D721Med (cell line): Measurements from ENCODE around the gene TMC3.

Experiments used
- DNase-seq: peaks from one replicate; pipeline ENCODE4 v3.0.0; 2011; ENCODE audit warnings: low spot score; ENCODE audit not compliant: insufficient read length
- FAIRE-seq: peaks from 2 replicates; lab custom pipeline; 2011; peaks lifted over from hg19 to GRCh38; lab: Jason Lieb, UNC
- TF ChIP-seq, protein P1 (sequence below): IDR thresholded peaks from 2 replicates; pipeline ENCODE4 v1.5.1; 2012; ENCODE audit warnings: mild to moderate bottlenecking, control low read depth; ENCODE audit not compliant: insufficient read depth; ENCODE audit errors: missing control alignments

The TMC3 gene

DNA sequence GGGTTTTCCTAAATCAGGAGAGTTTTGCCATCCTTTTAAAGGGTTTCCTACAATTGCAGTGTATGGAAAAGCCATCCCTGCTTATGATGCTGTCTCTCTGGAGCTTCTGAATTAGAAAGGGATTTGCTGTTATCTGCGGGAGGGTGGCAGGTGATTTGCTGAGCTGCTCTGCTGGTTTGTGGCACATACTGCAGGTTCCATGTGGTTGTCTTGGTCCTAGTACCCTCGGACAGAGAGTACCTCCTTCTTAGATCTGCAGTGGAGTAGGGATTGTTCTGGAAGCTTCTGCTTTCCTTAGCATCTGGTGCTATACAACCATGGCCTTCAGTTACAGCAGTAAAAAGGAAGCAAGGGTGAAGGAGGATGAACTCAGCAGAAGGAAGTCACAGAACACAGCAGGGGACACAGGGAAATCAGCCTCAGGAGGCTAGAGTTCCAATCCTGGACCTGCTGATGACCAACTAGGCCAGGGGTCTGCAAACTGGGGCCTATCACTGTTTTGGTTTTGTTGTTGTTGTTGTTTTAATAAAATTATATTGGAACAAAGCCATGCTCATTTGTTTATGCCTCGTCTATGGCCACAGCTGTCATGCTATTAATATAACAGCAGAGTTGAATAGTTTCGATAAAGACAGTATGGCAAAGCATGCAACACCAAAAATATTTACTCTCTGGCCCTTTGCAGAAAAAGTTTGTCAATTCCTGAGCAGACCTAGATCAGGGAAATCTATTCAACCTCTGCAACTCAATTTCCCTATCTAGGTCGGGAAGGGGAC is 89.6 kb downstream of the TMC3 start:
- FAIRE-seq, result no peak

DNA sequence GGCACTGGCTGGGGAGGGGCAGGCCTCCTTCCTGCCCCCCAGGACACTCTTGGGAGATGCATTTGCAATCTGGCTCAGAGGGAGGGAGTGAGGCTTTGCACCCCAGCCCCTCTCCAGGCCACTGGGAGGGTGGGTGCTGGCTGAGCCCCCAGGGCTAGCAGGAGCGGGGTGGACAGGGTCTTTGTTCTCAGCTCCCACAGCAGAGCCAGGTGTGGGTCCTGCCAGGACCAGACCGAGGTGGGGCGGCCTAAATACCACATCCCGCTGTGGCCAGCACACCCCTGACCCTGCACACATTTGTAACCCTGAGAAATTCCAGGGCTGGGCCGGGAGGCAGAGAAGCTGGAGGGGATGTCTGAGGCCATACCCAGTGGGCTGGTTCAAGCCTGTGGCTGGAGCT is 91.1 kb downstream of the TMC3 start:
- no peak for FAIRE-seq

More for the DNA sequence above, 89.6 kb downstream of the TMC3 start:
- TF ChIP-seq, protein P1, sequence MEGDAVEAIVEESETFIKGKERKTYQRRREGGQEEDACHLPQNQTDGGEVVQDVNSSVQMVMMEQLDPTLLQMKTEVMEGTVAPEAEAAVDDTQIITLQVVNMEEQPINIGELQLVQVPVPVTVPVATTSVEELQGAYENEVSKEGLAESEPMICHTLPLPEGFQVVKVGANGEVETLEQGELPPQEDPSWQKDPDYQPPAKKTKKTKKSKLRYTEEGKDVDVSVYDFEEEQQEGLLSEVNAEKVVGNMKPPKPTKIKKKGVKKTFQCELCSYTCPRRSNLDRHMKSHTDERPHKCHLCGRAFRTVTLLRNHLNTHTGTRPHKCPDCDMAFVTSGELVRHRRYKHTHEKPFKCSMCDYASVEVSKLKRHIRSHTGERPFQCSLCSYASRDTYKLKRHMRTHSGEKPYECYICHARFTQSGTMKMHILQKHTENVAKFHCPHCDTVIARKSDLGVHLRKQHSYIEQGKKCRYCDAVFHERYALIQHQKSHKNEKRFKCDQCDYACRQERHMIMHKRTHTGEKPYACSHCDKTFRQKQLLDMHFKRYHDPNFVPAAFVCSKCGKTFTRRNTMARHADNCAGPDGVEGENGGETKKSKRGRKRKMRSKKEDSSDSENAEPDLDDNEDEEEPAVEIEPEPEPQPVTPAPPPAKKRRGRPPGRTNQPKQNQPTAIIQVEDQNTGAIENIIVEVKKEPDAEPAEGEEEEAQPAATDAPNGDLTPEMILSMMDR, result no peak
- no peak for DNase-seq

DNA sequence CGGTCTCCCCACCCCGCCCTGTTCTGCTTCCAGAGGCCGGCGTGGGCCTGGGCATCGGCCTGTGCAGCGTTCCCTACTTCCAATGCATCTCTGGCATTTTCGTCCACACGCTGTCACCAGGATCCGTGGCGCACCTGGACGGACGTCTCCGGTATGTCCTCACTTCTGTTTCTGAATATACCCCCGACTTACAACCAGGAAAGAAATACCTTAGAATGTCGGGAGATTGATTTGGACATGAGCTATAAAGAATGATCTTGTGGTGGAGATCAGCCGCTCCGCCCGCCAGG is 91.5 kb downstream of the TMC3 start:
- no peak for DNase-seq
- no peak for FAIRE-seq
- TF ChIP-seq, protein P1, result no peak

More for the DNA sequence above, 91.1 kb downstream of the TMC3 start:
- DNase-seq, result no peak
- TF ChIP-seq, protein P1, result no peak

DNA sequence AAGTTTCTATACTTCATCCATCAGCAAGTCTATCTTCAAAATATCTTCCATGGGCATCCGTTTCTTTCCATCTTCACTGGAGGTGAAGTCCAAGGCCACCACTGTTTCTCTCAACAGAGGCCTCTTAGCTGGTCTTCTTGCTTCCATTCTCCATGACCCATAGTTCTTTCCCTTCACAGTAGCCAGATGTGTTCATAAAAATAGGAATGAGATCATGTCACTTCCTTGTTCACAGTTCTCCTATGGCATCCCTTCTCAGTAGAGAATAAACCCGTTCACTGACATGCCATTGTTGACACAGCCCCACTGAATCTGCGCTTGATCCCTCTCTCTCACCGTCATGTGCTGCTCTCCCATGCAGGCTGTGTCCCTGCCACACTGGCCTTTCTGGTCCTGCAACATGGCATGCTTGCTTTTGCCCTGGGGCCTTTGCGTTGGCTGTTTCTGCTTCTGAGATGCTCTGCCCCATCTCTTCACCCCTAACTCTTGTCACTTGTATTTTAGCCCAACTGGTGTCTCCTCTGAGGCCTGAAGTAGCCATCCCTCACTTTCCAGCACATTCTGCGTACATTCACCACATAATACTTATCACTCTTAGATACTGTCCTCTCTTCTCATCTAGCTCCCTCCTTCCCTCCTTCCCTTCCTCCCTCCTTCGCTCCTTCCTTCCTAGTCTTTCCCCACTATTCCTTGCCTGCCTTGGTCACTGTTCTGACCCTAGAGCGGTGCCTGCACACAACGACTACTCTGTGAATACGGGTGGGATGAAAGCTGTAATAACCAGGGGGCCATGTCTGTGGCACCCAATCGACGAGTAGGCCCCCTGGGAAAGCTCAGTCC is 92.0 kb downstream of the TMC3 start:
- TF ChIP-seq, protein P1, result no peak
- DNase-seq, result no peak
- no peak for FAIRE-seq

DNA sequence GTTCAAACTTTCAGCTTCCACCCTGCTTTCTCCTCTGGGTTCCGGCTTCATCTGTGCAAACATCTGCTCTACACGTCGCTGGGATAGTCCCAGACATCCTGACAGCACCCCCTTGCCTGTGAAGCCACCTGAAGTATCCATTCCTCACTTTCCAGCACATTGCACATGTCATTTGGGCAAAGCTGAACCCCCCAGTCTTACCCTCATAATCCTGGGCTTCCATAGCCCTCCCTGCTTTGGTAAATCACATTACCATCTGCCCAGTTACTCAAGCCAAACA is 92.6 kb downstream of the TMC3 start:
- FAIRE-seq (no peak), DNase-seq (no peak)
- TF ChIP-seq, protein P1, result no peak
